ENCODE measurements around the gene ZNF385C. TPM values are rescaled to one million over a fixed set of nuclear protein-coding genes. Genes with fewer than 3 reads are reported as not detected.

ZNF385C gene
- total RNA-seq, 1 donor from 2014 or later, result 1.3 TPM

GRCh38 chr17:42110301-42111264 is 12.3 kb upstream of the ZNF385C start:
- Mint-ChIP-seq H3K9me3 (ENCODE audit: unreplicated experiment) (no peaks in the 10 kb centered on the region), H3K27ac (ENCODE audit: unreplicated experiment) (no peak overlapping the region), H3K4me3 (ENCODE audit: unreplicated experiment) (no peak overlapping the region), H3K4me1 (ENCODE audit: unreplicated experiment) (no peaks in the 10 kb centered on the region), H3K36me3 (ENCODE audit: low read depth, unreplicated experiment) (peaks cover 7% of the 10 kb centered on the region), H3K27me3 (ENCODE audit: unreplicated experiment) (peaks cover 8% of the 10 kb centered on the region)
- TF ChIP-seq CTCF (IDR thresholded peaks at IDR 0.05; ENCODE audit: unreplicated experiment), result no peak
- DNase-seq (ENCODE audit: low spot score), result no peak

- Mint-ChIP-seq H3K27me3 (ENCODE audit: unreplicated experiment) (peaks cover 5% of the 10 kb centered on the region), H3K4me1 (ENCODE audit: unreplicated experiment) (no peaks in the 10 kb centered on the region), H3K36me3 (ENCODE audit: low read depth, unreplicated experiment) (no peaks in the 10 kb centered on the region), H3K4me3 (ENCODE audit: unreplicated experiment) (no peak overlapping the region), H3K27ac (ENCODE audit: unreplicated experiment) (no peak overlapping the region), H3K9me3 (ENCODE audit: unreplicated experiment) (no peaks in the 10 kb centered on the region)
- no peak for TF ChIP-seq CTCF (IDR thresholded peaks at IDR 0.05; ENCODE audit: unreplicated experiment)
- no peak for DNase-seq (ENCODE audit: low spot score)
These were observed 10.8 kb upstream of the ZNF385C start for GRCh38 chr17:42109086-42109485.

- no peak overlapping the region for H3K27ac Mint-ChIP-seq (ENCODE audit: unreplicated experiment)
- peaks cover 6% of the 10 kb centered on the region for H3K27me3 Mint-ChIP-seq (ENCODE audit: unreplicated experiment)
- H3K9me3 Mint-ChIP-seq (ENCODE audit: unreplicated experiment), result no peaks in the 10 kb centered on the region
- no peaks in the 10 kb centered on the region for H3K36me3 Mint-ChIP-seq (ENCODE audit: low read depth, unreplicated experiment)
- H3K4me1 Mint-ChIP-seq (ENCODE audit: unreplicated experiment), result no peaks in the 10 kb centered on the region
- H3K4me3 Mint-ChIP-seq (ENCODE audit: unreplicated experiment), result no peak overlapping the region
- peak; percentile 87 for DNase-seq (ENCODE audit: low spot score)
- no peak for TF ChIP-seq CTCF (IDR thresholded peaks at IDR 0.05; ENCODE audit: unreplicated experiment)
These were observed 9.6 kb upstream of the ZNF385C start for GRCh38 chr17:42107597-42108576.

- Mint-ChIP-seq H3K27me3 (ENCODE audit: unreplicated experiment) (peaks cover 6% of the 10 kb centered on the region), H3K4me3 (ENCODE audit: unreplicated experiment) (no peak overlapping the region), H3K27ac (ENCODE audit: unreplicated experiment) (no peak overlapping the region)
These were observed 8.9 kb upstream of the ZNF385C start for GRCh38 chr17:42107124-42107523.

More at GRCh38 chr17:42107124-42107523, 8.9 kb upstream of the ZNF385C start:
- DNase-seq (ENCODE audit: low spot score), result no peak
- H3K4me1 Mint-ChIP-seq (ENCODE audit: unreplicated experiment), result no peaks in the 10 kb centered on the region
- no peak for TF ChIP-seq CTCF (IDR thresholded peaks at IDR 0.05; ENCODE audit: unreplicated experiment)
- no peaks in the 10 kb centered on the region for H3K36me3 Mint-ChIP-seq (ENCODE audit: low read depth, unreplicated experiment)
- no peaks in the 10 kb centered on the region for H3K9me3 Mint-ChIP-seq (ENCODE audit: unreplicated experiment)

Data from endothelial cell (in vitro differentiated cells).